Measurements from ENCODE around the gene KRT40.
A peak's percentile ranks its signal among the peaks of the same experiment; 100 is the strongest.

Gene KRT40

GRCh38 chr17:40995116-40995515, 11.0 kb upstream of the KRT40 start:
- no peak for DNase-seq

DNA sequence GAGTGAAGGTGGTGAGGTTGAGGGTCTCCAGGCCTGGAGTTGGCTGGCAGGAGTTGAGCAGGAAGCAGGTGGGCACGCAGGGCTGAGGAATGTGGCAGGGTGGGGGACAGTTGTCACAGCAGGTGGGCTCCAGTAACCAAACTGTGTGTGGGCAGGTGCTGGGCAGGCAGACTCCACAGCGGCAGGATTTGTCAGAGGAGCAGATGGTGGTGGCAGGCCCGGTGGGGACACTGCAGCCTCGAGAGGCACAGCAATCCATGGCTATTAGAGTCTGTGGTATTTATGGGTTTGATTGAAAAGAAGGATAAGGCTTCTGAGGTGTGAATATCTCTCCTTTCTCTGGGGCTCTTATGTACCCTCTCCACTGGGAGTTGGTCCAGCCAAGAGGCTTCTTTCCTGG, 9.7 kb upstream of the KRT40 start, which contains the start of gene KRTAP3-3:
KRTAP3-3 (minus strand) TSS at position 326 of the 400 bp plus-strand sequence; CDS start at position 259, 67 bp downstream.
- no peak for DNase-seq

DNA sequence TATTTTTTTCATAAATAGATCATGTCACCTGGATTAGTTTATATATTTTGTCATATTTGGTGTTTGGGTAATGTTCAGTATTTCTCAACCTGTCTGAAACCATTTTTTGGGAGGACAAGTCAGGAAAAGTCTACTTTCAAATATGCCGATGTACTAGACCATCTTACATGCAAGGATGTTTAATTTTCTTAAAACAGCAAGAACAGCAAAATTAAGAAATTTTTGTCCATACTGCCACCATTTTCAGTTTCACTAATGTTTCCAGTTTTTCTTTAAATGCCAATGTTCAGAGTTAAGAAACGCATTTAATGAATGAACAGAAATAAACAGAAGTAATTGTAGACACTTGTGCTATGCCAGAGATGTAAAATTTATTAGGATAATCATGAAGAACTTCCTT, 9.0 kb upstream of the KRT40 start:
- DNase-seq = no peak

- DNase-seq = no peak
Measured at GRCh38 chr17:40992666-40993065, 8.5 kb upstream of the KRT40 start.

- no peak for DNase-seq
Measured at GRCh38 chr17:40986920-40987319, 2.8 kb upstream of the KRT40 start.

GRCh38 chr17:40981115-40981514, 3.0 kb downstream of the KRT40 start:
- no peak for DNase-seq

- no peak for DNase-seq
Measured at GRCh38 chr17:40980596-40980995, 3.5 kb downstream of the KRT40 start.

DNA sequence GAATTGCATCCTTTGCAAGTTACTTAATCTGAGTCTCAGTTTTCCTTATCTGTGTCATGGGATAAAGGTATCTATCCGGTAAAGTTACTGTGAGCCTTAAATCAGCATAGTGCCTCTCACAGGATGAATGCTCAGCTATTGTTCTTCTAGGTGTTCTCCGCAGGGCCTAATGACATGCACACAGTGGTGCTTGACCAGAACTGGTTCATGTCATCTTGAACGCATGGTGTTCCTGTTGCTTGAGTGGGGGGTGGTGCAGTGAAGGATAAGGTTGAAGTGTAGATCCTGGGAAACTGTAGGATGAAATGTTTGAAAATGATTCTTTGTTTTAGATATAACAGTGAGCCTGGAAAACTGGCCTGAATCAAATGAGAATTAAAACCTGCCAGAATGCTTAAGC, 4.0 kb downstream of the KRT40 start:
- no peak for DNase-seq

GRCh38 chr17:40978575-40979151, 5.5 kb downstream of the KRT40 start:
- no peak for DNase-seq

GRCh38 chr17:40975516-40975915, 8.6 kb downstream of the KRT40 start:
- DNase-seq = no peak

- no peak for DNase-seq
Measured at GRCh38 chr17:40974366-40974765, 9.8 kb downstream of the KRT40 start.

- DNase-seq = no peak
Measured at GRCh38 chr17:40967582-40967981, 16.5 kb downstream of the KRT40 start.

- no peak for DNase-seq
Measured at GRCh38 chr17:40966848-40967247, 17.3 kb downstream of the KRT40 start, which contains the start of gene KRT39. KRT39 (minus strand) TSS chr17:40966948; CDS start chr17:40966856, 92 bp downstream.

DNA sequence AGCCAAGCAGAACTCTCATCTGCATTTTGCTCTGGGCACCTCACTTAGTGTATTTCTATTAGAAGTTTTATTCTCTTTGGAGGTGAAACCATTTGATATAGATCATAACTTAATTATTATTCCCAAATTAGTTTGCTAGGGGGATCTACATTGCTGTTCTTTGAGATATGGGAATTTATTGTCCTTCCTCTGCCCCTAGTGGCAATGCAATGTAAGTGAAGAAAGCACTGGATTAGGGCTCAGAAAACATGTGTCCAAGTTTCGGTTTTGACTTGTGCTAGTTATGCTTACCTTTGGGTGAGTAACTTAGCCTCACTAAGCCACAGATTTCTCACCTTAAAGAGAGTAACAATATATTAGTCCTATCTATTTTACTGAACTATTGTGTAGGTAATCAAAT, 20.3 kb downstream of the KRT40 start:
- no peak for DNase-seq

- no peak for DNase-seq
Measured at GRCh38 chr17:40962059-40962561, 22.0 kb downstream of the KRT40 start.

DNA sequence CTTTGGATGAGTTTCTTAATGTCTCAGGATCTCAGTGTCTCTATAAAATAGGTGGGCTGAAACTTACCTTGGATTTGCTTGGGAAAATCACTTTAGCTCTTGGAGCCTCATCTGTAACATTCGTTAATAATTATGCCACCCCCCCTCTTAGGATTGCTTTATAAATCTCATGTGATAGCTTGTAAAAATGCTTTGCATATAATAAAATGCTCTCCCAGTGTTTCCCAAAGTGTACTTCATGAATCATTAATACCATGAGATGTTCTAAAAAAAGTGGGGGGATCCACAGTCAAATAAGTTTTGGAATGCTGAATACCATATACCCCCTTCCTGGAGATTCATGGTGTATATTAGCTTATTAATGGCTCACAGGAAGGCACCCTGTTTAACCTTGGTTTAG, 22.5 kb downstream of the KRT40 start:
- no peak for DNase-seq

GRCh38 chr17:40960144-40960543, 24.0 kb downstream of the KRT40 start:
- no peak for DNase-seq

GRCh38 chr17:40958086-40958953, 25.8 kb downstream of the KRT40 start:
- DNase-seq = no peak

DNA sequence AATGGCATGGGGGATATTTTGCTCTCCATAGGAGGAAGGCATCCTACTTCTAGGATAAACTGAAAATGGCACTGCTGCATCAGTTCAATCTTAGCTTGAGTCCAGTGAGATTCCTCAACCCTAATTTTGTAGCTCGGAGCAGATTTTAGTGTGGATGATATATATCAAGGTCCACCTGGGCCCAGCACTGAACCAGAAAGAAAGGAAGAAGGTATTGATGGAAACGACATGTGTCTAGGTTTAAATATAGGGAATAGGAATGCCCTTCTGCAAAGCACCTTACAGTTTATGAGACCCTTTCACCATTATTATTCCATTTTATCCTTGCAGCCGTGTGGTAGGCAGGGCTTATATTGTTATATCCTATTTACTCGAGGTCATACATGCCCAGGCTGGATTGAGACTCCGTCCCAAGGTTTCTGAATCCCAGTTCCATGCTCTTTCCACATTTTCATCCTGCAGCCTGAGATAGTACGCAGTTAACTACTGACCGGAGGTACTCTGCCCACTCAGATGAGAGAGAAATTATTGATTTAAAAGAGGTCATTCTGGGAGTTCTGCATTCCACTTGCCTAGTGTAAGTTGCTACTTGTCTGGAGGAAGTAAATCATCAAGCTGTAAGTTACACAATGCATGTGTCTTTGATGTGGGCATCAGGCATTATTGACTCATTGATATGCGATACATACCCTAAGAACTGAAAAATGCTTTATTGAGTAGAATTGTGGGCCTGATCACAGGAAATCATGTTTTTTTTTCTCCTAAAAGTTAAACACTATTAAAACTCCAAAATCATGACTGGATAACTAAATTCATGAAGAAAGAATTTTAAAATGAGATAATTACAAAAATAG, 27.5 kb downstream of the KRT40 start:
- no peak for DNase-seq

GRCh38 chr17:40953881-40954280, 30.2 kb downstream of the KRT40 start:
- peak in 1 of 2 donors; percentile 6 for DNase-seq

GRCh38 chr17:40952661-40953060, 31.5 kb downstream of the KRT40 start:
- DNase-seq = no peak

DNA sequence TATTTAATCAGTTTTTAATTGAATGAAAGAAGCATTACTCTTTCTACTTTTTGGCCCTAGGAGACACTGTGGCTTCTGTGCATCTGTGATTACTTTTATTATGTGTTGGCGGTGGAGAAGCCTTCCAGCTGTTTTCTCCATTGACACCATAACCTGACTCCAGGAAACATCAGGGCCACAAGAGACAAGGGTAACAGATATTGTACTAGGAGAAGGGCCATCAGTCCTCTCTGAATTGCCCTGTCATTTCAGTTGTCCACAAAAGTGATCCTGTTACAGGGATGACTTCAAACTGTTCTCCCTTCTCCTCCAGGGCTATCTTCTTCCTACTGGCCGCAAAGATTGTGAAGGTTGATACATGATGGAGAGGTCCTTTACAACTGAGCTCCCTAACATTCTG, 32.0 kb downstream of the KRT40 start:
- DNase-seq = no peak

DNA sequence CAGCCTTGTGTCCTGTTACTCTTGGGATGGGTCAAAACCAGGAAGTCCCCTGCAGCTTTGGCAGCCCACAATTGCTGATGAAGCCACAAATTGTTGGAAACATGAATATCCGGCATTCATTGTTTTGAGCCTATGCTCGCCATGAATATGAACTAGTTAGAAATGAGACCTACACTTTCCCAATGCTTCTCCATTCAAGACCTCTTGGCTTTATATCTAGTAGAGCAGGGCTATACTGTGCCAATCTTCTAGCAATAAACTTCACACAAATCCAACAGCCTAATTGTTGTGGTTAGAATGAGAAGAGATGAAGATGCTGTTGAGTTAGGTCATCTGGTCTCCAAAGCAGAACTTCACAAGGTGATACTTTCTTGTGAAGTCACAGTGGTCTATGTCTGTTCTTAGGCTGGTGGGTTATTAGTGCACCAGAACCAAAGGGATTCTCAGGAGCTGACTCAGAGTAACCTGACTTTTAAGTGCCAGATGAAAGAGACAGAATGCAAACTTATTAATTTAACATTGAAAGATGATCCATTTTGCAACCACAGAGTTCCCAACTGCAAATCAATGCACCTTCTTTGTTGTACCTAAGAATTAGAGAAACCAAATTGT, 33.0 kb downstream of the KRT40 start:
- no peak for DNase-seq
